Ovary (tissue), 3 donors: Measurements from ENCODE around the gene GJB3.

Source experiments
- POLR2A ChIP-seq: fragments of 450-650 bp; IDR thresholded peaks from one replicate; pipeline ENCODE4 v1.6.1; 2017; ENCODE audit warnings: antibody characterized with exemption, mild to moderate bottlenecking, moderate library complexity
- TF ChIP-seq, protein P1 (sequence below), 3 donors: fragments of 450-650 bp in 2 of 3; fragments of 200-600 bp in 1 of 3; IDR thresholded peaks; one replicate each; pipeline versions ENCODE4 v1.5.1 to v1.8.0; 2016 to 2022; ENCODE audit warnings: antibody characterized with exemption in 3 of 3, mild to moderate bottlenecking in 1 of 3
- donor health status: DM: no; HTN: no; CAD: no.

- TF ChIP-seq, protein P1, sequence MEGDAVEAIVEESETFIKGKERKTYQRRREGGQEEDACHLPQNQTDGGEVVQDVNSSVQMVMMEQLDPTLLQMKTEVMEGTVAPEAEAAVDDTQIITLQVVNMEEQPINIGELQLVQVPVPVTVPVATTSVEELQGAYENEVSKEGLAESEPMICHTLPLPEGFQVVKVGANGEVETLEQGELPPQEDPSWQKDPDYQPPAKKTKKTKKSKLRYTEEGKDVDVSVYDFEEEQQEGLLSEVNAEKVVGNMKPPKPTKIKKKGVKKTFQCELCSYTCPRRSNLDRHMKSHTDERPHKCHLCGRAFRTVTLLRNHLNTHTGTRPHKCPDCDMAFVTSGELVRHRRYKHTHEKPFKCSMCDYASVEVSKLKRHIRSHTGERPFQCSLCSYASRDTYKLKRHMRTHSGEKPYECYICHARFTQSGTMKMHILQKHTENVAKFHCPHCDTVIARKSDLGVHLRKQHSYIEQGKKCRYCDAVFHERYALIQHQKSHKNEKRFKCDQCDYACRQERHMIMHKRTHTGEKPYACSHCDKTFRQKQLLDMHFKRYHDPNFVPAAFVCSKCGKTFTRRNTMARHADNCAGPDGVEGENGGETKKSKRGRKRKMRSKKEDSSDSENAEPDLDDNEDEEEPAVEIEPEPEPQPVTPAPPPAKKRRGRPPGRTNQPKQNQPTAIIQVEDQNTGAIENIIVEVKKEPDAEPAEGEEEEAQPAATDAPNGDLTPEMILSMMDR (IDR thresholded peaks at IDR 0.05) = no peak
- TF ChIP-seq POLR2A = no peak
These were observed 5.0 kb downstream of the GJB3 start for GRCh38 chr1:34785875-34786470.
